ENCODE results near the gene OR52E8.
A peak's percentile ranks its signal among the peaks of the same experiment; 100 is the strongest.

OR52E8 gene

GRCh38 chr11:5808500-5809121, 48.9 kb downstream of the OR52E8 start, which contains the start of gene OR52N2:
Gene OR52N2 (plus strand): TSS chr11:5808924. CDS start chr11:5820336, 11,412 bp downstream.
- DNase-seq (ENCODE audit: low read depth, low spot score) = peak; percentile 83

- no peak for DNase-seq (ENCODE audit: low read depth, low spot score)
These were observed 49.9 kb downstream of the OR52E8 start for GRCh38 chr11:5807580-5807979.

All from astrocyte of the hippocampus (primary cell).